ENCODE results near the gene ZNF532.
"Not testable (repeated sequence)": the region's sequence is repeated elsewhere in the genome, so short reads cannot be mapped to it uniquely, and the experiment has no call there.

The ZNF532 gene

DNA sequence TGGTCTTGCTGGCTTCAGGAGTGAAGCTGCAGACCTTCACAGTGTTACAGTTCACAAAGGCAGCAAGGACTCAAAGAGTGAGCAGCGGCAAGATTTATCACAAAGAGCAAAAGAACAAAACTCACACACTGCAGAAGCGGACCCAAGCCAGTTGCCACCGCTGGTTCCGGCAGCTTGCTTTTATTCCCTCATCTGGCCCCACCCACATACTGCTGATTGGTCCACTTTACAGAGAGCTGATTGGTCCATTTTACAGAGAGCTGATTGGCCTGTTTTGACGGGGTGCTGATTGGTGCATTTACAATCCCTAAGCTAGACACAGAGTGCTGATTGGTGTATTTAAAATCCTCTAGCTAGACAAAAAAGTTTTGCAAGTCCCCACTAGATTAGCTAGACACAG is 37.2 kb upstream of the ZNF532 start:
- H3K27ac ChIP-seq: no peak overlapping the region
- TF ChIP-seq, protein P1, sequence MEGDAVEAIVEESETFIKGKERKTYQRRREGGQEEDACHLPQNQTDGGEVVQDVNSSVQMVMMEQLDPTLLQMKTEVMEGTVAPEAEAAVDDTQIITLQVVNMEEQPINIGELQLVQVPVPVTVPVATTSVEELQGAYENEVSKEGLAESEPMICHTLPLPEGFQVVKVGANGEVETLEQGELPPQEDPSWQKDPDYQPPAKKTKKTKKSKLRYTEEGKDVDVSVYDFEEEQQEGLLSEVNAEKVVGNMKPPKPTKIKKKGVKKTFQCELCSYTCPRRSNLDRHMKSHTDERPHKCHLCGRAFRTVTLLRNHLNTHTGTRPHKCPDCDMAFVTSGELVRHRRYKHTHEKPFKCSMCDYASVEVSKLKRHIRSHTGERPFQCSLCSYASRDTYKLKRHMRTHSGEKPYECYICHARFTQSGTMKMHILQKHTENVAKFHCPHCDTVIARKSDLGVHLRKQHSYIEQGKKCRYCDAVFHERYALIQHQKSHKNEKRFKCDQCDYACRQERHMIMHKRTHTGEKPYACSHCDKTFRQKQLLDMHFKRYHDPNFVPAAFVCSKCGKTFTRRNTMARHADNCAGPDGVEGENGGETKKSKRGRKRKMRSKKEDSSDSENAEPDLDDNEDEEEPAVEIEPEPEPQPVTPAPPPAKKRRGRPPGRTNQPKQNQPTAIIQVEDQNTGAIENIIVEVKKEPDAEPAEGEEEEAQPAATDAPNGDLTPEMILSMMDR (IDR thresholded peaks at IDR 0.05): no peak
- H3K27me3 ChIP-seq: no peaks in the 10 kb centered on the region
- H3K4me3 ChIP-seq (ENCODE audit: low read depth in 1 of 2, low read length in 1 of 2): no peak overlapping the region
- H3K4me1 ChIP-seq (ENCODE audit: control insufficient read depth in 1 of 2, insufficient read depth in 1 of 2, low read depth in 1 of 2, low read length in 1 of 2): no peaks in the 10 kb centered on the region
- H3K36me3 ChIP-seq: no peaks in the 10 kb centered on the region
- no peaks in the 10 kb centered on the region for H3K9me3 ChIP-seq

DNA sequence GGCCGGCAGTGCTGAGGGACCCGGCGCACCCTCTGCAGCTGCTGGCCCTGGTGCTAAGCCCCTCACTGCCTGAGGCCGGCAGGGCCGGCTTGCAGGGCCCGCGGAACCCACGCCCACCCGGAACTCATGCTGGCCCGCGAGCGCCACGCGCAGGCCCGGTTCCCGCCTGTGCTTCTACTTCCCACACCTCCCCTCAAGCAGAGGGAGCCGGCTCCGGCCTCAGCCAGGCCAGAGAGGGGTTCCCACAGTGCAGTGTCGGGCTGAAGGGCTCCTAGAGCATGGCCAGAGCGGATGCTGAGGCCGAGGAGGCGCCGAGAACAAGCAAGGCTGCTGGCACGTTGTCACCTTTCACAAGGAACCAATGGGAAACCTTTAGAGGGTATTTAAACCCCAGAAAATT is 36.8 kb upstream of the ZNF532 start:
- Histone ChIP-seq H3K4me3 (ENCODE audit: low read depth in 1 of 2, low read length in 1 of 2) (no peak overlapping the region), H3K9me3 (no peaks in the 10 kb centered on the region), H3K27me3 (no peaks in the 10 kb centered on the region), H3K4me1 (ENCODE audit: control insufficient read depth in 1 of 2, insufficient read depth in 1 of 2, low read depth in 1 of 2, low read length in 1 of 2) (no peaks in the 10 kb centered on the region), H3K27ac (no peak overlapping the region), H3K36me3 (no peaks in the 10 kb centered on the region)
- TF ChIP-seq, protein P1 (IDR thresholded peaks at IDR 0.05): no peak

DNA sequence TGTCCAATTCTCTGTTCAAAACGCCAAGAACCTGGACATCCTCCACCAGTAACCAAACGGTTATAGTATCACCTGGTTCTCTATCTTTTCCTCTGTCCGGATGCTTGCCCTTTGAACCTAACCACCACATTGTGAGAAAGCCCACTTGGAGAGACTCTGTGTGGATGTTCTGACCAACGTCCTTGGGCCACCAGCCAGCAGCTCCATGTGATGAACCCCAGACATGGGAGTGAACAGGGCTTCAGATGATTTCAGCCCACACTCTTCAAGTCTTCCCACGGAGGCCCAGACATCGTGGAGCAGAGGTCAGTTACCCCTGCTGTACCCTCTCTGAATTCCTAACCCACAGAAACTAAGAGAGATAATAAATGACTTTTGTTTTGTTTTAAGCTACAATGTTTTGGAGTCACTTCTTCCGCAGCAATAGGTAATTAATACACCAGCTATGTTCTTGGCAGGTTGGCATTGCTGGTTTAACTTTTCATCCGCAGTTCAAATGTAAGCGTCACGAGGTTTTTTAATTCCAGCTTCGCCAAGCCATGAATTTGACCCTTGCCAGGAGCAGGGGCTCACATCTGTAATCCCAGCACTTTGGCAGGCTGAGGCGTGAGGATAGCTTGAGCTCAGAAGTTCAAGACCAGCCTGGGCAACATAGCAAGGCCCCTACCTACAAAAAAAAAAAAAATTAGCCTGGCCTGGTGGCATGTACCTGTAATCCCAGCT is 36.1 kb upstream of the ZNF532 start:
- Histone ChIP-seq H3K27ac (no peak overlapping the region), H3K4me1 (ENCODE audit: control insufficient read depth in 1 of 2, insufficient read depth in 1 of 2, low read depth in 1 of 2, low read length in 1 of 2) (no peaks in the 10 kb centered on the region), H3K27me3 (no peaks in the 10 kb centered on the region), H3K36me3 (no peaks in the 10 kb centered on the region), H3K4me3 (ENCODE audit: low read depth in 1 of 2, low read length in 1 of 2) (no peak overlapping the region), H3K9me3 (no peaks in the 10 kb centered on the region)
- TF ChIP-seq, protein P1 (IDR thresholded peaks at IDR 0.05): no peak

DNA sequence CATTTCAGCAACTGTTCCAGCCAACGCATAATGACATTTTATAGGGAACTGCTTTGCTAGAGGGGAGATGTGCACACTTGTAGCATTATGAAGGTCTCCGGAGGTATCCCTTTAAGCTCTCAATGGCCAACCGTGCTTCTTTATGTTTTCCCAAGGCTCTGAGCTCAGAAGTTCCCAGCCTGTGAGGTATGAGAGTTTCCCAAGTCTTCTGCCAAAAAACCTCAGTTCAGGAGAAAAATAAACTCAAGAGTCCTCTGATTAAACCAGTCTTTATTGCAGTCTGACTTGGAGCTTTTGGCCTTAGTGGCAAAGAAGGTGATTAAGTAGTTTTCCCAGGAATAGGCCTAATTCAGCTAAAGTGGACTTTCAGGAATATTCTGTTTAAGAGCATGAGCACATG is 35.4 kb upstream of the ZNF532 start:
- Histone ChIP-seq H3K27ac (no peak overlapping the region), H3K4me1 (ENCODE audit: control insufficient read depth in 1 of 2, insufficient read depth in 1 of 2, low read depth in 1 of 2, low read length in 1 of 2) (no peaks in the 10 kb centered on the region), H3K4me3 (ENCODE audit: low read depth in 1 of 2, low read length in 1 of 2) (no peak overlapping the region), H3K27me3 (no peaks in the 10 kb centered on the region), H3K36me3 (no peaks in the 10 kb centered on the region), H3K9me3 (no peaks in the 10 kb centered on the region)
- TF ChIP-seq, protein P1 (IDR thresholded peaks at IDR 0.05): no peak

DNA sequence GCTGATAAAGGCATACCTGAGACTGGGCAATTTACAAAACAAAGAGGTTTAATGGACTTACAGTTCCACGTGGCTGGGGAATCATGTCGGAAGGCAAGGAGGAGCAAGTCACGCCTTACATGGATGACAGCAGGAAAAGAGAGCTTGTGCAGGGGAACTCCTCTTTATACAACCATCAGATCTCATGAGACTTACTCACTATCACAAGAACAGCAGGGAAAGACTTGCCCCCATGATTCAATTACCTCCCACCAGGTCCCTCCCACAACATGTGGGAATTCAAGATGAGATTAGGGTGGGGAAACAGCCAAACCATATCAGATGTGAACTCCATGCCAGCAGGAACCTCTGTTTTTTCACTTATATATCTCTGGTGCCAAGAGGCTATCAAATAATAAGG is 34.8 kb upstream of the ZNF532 start:
- not testable (repeated sequence) for H3K36me3 ChIP-seq; H3K4me1 ChIP-seq (ENCODE audit: control insufficient read depth in 1 of 2, insufficient read depth in 1 of 2, low read depth in 1 of 2, low read length in 1 of 2); H3K27me3 ChIP-seq; H3K27ac ChIP-seq; H3K4me3 ChIP-seq (ENCODE audit: low read depth in 1 of 2, low read length in 1 of 2); H3K9me3 ChIP-seq

DNA sequence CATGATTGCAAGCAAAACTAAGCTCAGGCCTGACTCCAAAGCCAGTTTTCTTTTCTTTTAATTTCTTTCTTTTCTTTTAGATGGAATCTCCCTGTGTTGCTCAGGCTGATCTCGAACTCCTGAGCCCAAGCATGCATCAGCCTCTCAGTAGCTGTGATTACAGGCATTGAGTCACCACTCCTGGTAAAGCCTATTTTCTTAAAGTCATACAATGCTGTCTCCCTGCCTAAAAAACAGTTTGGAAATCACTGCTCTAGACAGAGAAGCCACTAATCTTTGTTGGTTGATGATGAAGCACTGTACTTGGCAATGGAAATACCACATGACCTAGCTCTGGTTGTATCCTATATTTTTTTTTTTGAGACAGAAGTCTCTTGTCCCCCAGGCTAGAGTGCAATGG is 33.1 kb upstream of the ZNF532 start:
- Histone ChIP-seq H3K4me3 (ENCODE audit: low read depth in 1 of 2, low read length in 1 of 2) (no peak overlapping the region), H3K27ac (no peak overlapping the region), H3K4me1 (ENCODE audit: control insufficient read depth in 1 of 2, insufficient read depth in 1 of 2, low read depth in 1 of 2, low read length in 1 of 2) (no peaks in the 10 kb centered on the region), H3K36me3 (no peaks in the 10 kb centered on the region), H3K27me3 (no peaks in the 10 kb centered on the region), H3K9me3 (no peaks in the 10 kb centered on the region)
- TF ChIP-seq, protein P1 (IDR thresholded peaks at IDR 0.05): no peak

Data from neutrophil (primary cell).